Kidney epithelial cell (primary cell): Measurements from ENCODE around the gene ZNF121. TPM values are rescaled to one million over a fixed set of nuclear protein-coding genes. Genes with fewer than 3 reads are reported as not detected.
"Not testable (repeated sequence)": the region's sequence is repeated elsewhere in the genome, so short reads cannot be mapped to it uniquely, and the experiment has no call there.

Experiments used
- DNase-seq: peaks from one replicate; pipeline ENCODE4 v3.0.0-alpha.2; 2010; ENCODE audit warnings: low read depth
- H3K27me3 ChIP-seq: 2 replicates; pipeline ENCODE4 v1.6.0; 2011; ENCODE audit warnings: low read length; ENCODE audit not compliant: control insufficient read depth, insufficient read depth
- H3K36me3 ChIP-seq: 2 replicates; pipeline ENCODE4 v1.5.1; 2011; ENCODE audit warnings: low read length; ENCODE audit not compliant: control insufficient read depth, insufficient read depth
- H3K4me3 ChIP-seq: 2 replicates; pipeline ENCODE4 v1.5.1; 2011; ENCODE audit warnings: low read depth, mild to moderate bottlenecking, control low read depth, low read length
- CTCF ChIP-seq: IDR thresholded peaks from 2 replicates; pipeline ENCODE4 v1.5.1; 2011; ENCODE audit warnings: mild to moderate bottlenecking, moderate library complexity, low read length, control low read depth, inconsistent platforms; ENCODE audit not compliant: insufficient read depth, poor library complexity, severe bottlenecking
- total RNA-seq: library from RNA; depleted of rRNA; stranded (reverse); fragments of >200 nt; gene quantifications from 2 replicates; pipeline ENCODE4 v1.2.3, GENCODE V29; 2015

The ZNF121 gene
- total RNA-seq, 1 donor from 2014 or later = 37.9 TPM

GRCh38 chr19:9615844-9616243, 31.5 kb upstream of the ZNF121 start:
- H3K36me3 ChIP-seq = peaks cover 4% of the 10 kb centered on the region
- no peak overlapping the region for H3K4me3 ChIP-seq
- no peak for TF ChIP-seq CTCF
- no peak for DNase-seq
- H3K27me3 ChIP-seq = no peaks in the 10 kb centered on the region

GRCh38 chr19:9610484-9611113, 26.3 kb upstream of the ZNF121 start:
- Histone ChIP-seq H3K27me3 (no peaks in the 10 kb centered on the region), H3K36me3 (peaks cover 2% of the 10 kb centered on the region), H3K4me3 (no peak overlapping the region)
- DNase-seq = no peak
- no peak for TF ChIP-seq CTCF

GRCh38 chr19:9608912-9609311, 24.6 kb upstream of the ZNF121 start:
- Histone ChIP-seq H3K4me3 (no peak overlapping the region), H3K36me3 (peaks cover 2% of the 10 kb centered on the region), H3K27me3 (no peaks in the 10 kb centered on the region)
- no peak for DNase-seq
- TF ChIP-seq CTCF = no peak

GRCh38 chr19:9597027-9597426, 12.7 kb upstream of the ZNF121 start:
- TF ChIP-seq CTCF = no peak
- no peaks in the 10 kb centered on the region for H3K36me3 ChIP-seq
- no peak for DNase-seq
- no peak overlapping the region for H3K4me3 ChIP-seq
- no peaks in the 10 kb centered on the region for H3K27me3 ChIP-seq

- DNase-seq = no peak
- Histone ChIP-seq H3K4me3 (no peak overlapping the region), H3K27me3 (no peaks in the 10 kb centered on the region), H3K36me3 (no peaks in the 10 kb centered on the region)
- peak; percentile 69 for TF ChIP-seq CTCF
Observed at GRCh38 chr19:9586764-9587163, 2.5 kb upstream of the ZNF121 start.

- not testable (repeated sequence) for H3K36me3 ChIP-seq, H3K4me3 ChIP-seq, H3K27me3 ChIP-seq, DNase-seq
Observed at GRCh38 chr19:9582081-9582725, 2.1 kb downstream of the ZNF121 start.
